HG03354 (cell line): ENCODE measurements around the gene WNT4.

Experiments used
- ATAC-seq: cut with Tn5 transposase; IDR thresholded peaks from one replicate; pipeline ENCODE4 v1.9.1; 2021; ENCODE audit warnings: mild to moderate bottlenecking; ENCODE audit not compliant: unreplicated experiment, poor library complexity, severe bottlenecking

Gene WNT4

GRCh38 chr1:22164841-22165808 lies 22.2 kb upstream of the WNT4 start:
- ATAC-seq, result no peak

- no peak for ATAC-seq
Measured at GRCh38 chr1:22163564-22163963, 20.7 kb upstream of the WNT4 start.

GRCh38 chr1:22163137-22163536 lies 20.2 kb upstream of the WNT4 start:
- no peak for ATAC-seq

DNA sequence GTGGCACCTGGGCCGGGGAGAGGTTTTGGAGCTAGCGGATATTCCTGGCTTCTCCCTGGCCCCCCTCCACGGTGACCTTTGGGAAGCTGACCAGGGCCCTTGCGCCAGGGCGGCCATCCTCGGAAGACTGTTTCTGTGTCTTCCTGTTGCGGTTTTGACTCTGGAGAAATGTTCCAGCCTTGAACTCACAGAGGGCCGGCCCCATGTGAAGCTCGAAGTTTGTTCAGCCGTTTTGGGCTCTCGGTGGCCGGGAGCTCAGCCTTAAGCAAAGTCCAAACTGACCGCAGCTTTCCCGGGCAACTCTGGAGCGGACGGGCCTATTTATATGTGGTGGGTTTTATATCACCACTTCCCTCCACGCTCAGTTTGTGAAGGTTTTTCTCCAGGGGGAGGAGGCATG lies 17.0 kb upstream of the WNT4 start:
- no peak for ATAC-seq

DNA sequence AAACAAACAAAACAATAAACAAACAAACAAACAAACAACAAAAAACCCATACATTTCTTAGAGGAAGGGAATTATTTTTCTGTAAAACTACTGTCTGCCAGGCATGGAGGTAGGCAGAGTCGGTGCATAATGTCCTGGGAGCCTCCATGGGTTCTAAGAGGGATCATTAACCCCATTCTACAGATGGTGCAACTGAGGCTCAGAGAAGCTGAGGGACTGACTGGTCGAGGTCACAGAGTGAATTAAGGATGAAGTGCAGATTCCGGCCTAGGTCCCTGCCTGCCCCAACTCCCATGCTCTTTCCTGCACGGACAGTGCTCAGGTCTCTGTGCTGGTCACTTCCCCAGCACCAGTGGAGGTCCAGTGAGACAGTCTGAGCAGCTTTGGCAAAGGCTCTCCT lies 15.8 kb upstream of the WNT4 start:
- no peak for ATAC-seq

DNA sequence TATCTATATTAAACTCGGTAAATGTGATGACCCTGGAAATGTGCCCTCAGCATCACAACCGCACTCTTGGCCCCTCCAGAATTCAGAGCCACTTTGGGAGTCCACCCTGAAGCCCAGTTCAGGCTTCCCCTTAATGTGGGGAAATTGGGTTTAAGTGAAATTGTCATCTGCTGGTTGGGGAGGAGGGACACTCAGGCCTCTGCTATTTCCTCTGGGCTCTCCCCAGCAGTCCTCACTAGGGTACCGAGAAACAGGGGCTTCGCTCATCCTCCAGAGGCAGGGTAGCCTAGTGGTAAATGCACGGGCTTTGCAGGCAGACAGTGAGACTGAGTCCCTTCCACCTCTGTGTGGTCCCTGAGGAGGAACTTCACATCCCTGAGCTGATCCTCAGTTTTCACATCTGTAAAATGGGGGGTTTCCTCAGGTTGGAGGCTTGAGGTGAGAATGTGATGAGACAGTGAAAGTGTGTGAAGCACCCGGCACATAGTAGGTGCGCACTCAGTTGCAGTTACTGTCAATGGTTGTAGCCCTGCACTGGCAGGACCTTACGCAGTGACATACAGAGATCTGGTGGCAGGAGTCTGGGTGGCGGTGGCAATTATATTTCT lies 14.6 kb upstream of the WNT4 start:
- ATAC-seq, result no peak

DNA sequence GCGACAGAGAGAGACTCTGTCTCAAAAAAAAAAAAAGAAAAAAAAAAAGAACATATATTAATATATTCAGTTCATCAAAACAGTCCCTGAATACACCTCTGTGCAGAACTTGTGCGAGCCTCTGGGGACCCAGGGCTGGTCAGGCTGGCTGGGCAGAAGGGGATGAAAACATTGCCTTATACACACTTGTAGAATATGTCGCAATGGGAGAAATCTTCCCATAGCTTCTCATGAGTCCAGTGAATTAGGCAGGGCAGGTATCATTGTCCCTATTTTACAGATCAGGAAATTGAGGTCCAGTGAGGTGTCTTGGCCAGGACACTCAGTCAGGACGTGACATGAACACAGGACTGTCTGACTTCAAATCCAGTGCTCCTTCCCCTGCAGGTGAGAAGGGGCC lies 12.6 kb upstream of the WNT4 start:
- no peak for ATAC-seq

DNA sequence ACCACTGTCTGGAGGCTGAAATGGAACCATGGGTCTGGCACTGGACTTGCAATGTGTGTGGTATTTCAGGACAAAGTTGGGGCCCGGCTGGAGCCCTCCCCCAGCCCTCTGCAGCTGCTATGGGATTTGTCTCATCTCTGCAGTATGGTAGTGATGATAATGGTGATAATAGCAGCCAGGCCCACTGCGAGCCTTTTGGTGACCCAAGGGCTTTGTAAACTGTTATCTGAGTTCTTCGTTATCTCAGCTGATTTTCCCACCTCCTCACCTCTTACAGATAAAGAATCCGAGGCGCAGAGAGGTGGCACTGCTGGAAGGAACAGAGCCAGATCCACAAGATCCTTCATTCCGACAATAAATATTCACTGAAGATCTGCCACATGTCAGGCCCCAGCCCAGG lies 11.7 kb upstream of the WNT4 start:
- no peak for ATAC-seq

DNA sequence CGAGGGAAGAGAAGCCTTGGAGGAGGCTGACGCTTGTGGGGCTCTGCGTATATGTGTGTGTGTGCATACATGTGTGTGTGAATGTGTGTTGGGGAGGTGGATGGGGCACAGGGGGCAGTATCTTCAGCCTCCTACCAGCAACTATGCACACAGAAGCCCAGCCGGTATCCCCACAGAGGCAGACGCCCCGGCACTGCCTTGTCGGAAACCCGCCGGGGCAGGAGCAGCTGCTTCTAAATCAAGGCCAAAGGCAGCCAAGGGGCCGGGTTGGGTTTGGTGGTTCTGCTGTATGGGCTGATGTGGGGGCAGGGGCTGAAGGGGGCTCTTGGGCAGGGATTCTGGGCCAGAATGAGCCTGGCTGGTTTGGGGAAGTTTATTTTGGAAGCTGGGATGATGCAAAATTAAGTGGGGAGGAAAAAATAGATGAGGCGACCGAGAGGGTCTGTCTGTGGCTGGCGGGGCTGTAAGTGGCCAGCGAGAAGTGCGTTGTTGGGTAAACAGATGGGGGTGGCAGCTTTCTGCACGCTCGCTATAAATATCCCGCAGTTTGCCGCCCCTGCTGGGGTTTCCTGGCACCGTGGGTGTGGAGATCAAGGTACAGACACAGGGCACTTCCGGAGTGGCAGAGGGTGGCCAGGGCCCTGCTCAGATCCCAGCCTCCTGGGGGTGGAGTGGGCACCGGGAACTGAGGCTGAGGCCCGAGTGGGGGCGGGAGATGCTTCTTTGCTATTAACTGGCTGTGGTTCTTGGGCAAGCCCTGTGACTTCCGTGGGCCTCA lies 11.0 kb upstream of the WNT4 start:
- ATAC-seq, result no peak

GRCh38 chr1:22150923-22151322 lies 8.0 kb upstream of the WNT4 start:
- no peak for ATAC-seq

- ATAC-seq, result no peak
Measured at GRCh38 chr1:22142315-22143064, 407 bp downstream of the WNT4 start.

DNA sequence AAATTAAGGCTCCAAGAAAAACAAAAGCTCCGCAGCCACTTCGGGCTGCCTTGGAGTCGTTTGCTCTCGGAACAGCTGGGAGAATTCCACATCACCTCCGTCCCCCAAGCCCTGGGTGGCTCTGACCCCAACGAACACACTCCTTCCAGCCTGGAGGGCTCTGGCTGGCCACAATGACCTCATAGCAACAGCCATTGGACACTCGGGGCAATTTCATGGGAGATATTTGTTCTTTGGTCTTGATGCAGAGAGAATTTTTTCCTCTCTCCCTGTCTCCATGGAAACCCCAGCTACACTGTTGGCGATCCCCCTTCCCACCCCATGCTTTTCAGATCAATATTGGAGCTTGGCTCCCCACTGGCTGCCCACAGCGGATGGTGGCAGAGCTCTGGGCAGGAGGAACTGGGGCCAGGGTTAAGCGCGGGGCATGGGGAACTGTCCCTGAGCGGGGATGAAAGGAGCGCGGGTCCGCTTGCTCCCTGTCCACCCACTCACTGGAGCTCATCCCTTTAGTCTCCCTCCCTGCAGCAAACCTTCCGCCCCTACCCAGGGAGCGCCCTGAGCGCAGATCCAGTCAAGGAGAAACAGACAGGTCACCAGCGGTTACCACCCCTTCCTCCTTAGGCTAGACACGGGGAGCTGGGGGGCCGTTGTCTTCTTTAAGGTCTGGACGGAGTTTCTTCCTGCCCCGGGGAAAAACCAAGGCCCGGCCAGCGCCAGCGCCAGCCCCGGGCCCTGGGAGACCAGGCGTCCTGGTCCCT lies 1.2 kb downstream of the WNT4 start:
- no peak for ATAC-seq

GRCh38 chr1:22140694-22141093 lies 2.2 kb downstream of the WNT4 start:
- no peak for ATAC-seq

- ATAC-seq, result no peak
Measured at GRCh38 chr1:22139817-22140216, 3.1 kb downstream of the WNT4 start.

DNA sequence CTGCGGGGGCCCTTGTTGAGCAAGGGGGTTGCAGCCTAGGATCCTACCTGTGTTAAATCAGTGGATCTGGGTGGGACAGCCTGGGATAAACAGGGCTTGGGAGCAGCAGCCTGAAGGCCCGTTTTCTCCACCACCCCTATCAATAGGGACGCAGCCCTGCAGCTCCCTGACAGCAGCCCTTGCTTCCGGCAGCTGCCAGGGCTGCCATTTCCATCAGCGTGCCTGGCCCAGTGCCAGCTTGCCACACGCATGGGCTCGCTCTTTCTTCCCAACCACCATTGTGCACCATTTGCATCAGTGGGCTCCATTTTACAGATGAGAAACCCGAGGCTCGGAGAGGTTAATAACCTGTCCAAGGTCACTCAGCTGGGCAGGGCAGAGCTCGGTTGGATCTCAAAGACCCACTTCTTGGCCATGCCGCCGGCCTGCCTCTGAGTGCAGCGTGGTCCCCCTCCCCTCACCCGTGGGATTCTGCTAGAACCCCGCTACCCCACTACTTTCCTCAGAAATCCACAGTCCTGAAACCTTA lies 3.8 kb downstream of the WNT4 start:
- no peak for ATAC-seq

DNA sequence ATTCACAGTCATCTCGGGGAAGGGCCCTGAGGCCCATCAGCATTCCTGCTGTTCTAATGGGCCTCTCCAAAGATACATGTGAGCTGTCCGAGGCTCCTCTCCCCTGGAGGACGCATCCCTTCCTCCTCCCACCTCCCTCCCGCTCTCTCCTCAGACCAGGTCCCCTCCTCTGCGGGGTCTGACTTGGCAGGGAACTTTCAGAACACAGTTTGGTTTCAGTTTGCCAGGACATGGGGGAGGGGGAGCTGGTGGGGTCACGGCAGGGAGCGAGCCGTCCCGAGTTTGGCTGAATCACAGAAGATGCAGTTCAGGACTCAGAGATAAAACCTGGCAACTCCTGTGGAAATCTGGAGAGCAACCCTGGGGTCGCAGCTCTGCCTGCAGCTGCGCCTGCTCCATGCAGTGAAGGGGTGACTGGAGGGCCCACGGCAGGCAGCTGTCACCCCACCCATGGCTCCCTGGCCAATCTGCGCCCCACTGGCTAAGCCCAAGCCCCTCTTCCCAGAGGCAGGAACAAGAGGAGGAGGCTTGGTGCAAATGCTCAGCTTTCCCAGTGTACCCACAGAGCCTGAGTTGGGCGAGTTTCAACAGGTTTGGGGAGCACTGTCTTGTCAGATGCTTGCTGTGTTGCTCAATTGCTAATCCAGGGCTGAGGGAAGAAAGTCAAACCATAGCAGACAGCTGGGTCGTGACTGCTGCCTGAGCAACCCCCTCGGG lies 5.7 kb downstream of the WNT4 start:
- no peak for ATAC-seq

DNA sequence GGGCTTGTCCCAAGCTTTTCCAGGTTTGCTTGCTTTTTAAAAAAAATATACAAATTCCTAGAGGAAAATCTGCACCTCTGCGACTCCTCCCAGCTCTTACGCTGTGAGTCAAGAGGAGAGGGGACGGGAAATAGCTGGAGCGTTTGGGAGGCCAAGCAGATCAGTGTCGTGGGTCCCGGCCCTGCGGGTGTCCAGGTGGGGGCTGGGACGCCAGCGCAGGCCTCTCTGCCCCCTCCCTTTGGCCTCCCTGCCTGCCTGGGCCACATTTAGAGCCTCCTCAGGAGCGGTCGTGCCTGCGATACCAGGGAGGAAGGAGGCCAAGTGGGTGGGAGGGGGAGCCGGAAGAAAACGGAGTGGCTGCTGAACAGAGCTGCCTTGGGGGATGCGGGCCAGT lies 9.0 kb downstream of the WNT4 start:
- ATAC-seq, result no peak

GRCh38 chr1:22133247-22133930 lies 9.5 kb downstream of the WNT4 start:
- ATAC-seq, result no peak
